AG20443 (cell line): ENCODE results near the gene ALDH2.
"Not testable (repeated sequence)": the region's sequence is repeated elsewhere in the genome, so short reads cannot be mapped to it uniquely, and the experiment has no call there.

Experiments
- DNase-seq: peaks from one replicate; pipeline ENCODE4 v3.0.0; 2012; ENCODE audit warnings: low spot score, mixed read lengths

The ALDH2 gene

GRCh38 chr12:111789779-111790178 lies 23.0 kb downstream of the ALDH2 start:
- DNase-seq = no peak

DNA sequence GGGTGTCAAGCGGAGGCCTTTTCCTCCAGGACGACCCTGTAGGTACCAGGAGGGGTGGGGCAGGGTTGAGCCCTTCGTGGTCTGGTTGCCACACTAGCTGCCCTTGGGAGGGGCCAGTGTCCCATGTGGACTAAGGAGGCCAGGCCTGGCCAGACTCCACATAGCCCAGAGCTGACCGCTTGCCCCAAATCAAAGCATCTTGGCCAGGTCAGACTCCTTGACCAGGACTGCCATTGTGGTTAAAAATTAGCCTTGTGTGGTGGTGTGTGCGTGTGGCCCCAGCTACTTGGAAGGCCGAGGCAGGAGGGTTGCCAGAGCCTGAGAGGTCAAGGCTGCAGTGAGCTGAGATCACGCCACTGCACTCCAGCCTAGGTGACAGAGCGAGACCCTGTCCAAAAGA lies 24.8 kb downstream of the ALDH2 start:
- DNase-seq = no peak

DNA sequence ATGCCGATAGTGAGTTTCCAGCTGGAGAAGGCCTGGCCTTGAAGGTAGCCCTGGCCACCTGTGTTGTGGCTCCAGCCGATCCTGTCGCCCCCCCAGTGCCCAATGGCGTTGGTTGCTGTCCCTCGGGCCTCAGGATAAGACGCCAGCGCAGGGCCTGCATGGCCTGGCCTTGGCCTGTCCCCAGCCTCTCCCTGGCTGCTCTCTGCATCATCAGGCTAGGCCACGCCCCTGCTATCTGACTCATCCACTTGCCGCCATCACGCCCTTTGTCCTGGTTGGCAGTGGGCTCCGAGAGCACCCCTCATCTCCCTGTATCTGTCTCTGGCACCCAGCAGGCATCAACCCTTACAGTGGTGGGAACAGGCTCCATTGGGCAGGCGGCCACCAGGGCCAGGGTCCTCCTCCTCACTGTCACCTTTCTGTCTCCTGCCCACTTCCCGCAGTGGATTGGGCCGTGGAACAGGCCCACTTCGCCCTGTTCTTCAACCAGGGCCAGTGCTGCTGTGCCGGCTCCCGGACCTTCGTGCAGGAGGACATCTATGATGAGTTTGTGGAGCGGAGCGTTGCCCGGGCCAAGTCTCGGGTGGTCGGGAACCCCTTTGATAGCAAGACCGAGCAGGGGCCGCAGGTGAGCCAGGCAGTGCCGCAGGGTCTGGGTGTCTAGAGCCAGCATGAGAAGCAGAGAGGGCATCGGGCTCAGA lies 25.6 kb downstream of the ALDH2 start:
- DNase-seq = peak; percentile 56

- no peak for DNase-seq
Measured at GRCh38 chr12:111792856-111793235, 26.1 kb downstream of the ALDH2 start.

GRCh38 chr12:111798182-111798581 lies 31.4 kb downstream of the ALDH2 start:
- no peak for DNase-seq

- DNase-seq = no peak
Measured at GRCh38 chr12:111799758-111800157, 33.0 kb downstream of the ALDH2 start.

- DNase-seq = no peak
Measured at GRCh38 chr12:111803038-111803626, 36.4 kb downstream of the ALDH2 start.

GRCh38 chr12:111803851-111804250 lies 37.1 kb downstream of the ALDH2 start:
- DNase-seq = no peak

- no peak for DNase-seq
Measured at GRCh38 chr12:111806304-111806703, 39.6 kb downstream of the ALDH2 start.

DNA sequence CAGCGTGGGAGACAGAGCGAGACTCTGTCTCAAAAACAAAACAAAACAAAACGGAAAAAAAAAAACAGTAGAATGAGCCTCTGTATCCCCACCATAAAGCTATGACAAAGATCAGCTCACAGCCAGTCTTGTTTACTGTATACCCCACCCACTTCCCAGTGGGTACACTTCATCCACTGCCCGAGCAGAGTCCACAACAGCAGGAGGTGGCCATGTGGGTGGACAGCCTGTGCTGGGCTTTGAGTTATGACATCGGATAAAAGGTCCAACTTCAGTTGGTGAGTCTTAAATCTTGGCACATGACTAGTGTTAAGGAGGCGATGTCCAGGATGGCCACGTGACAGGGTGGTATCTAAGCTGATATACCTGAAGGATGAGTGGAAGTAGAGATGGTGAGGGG lies 40.5 kb downstream of the ALDH2 start:
- no peak for DNase-seq

- DNase-seq = peak; percentile 93
Measured at GRCh38 chr12:111812881-111813741, 46.4 kb downstream of the ALDH2 start.

GRCh38 chr12:111816065-111816615 lies 49.4 kb downstream of the ALDH2 start:
- DNase-seq = no peak

- not testable (repeated sequence) for DNase-seq
Measured at GRCh38 chr12:111816898-111817297, 50.2 kb downstream of the ALDH2 start.

DNA sequence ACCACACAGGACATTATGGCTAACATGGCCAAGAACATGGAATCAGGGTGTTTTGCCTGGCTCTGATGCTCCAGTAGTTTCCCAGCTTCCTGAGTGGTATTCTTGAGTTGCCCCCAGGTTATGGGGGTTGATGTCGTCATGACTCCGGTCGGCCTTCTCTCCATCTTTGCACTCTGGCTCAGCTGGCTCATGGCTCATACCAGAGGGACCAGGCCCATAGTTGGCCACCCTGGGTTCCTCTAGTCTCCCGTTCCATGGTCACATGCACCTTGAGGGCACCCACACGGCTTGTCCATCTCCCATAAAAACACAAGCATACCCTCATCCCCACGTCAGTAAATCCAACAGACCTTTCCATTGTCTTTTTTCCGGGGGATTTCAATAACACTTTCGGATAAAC lies 51.6 kb downstream of the ALDH2 start:
- DNase-seq = no peak

- DNase-seq = no peak
Measured at GRCh38 chr12:111819191-111820158, 52.7 kb downstream of the ALDH2 start.

DNA sequence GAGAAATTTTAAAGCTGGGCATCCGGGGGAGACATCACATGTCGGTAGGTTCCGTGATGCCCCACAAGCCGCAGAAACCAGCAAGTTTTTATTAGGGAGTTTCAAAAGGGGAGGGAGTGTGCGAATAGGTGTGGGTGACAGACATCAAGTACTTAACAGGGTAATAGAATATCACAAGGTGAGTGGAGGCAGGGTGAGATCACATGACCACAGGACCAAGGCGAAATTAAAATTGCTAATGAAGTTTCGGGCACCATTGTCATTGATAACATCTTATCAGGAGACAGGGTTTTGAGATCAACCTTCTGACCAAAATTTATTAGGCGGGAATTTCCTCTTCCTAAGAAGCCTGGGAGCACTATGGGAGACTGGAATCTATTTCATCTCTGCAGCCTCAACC lies 54.1 kb downstream of the ALDH2 start:
- not testable (repeated sequence) for DNase-seq

GRCh38 chr12:111822886-111823285 lies 56.2 kb downstream of the ALDH2 start:
- DNase-seq = no peak

GRCh38 chr12:111823891-111824290 lies 57.2 kb downstream of the ALDH2 start:
- no peak for DNase-seq

GRCh38 chr12:111824312-111824711 lies 57.6 kb downstream of the ALDH2 start:
- DNase-seq = not testable (repeated sequence)

GRCh38 chr12:111825509-111825908 lies 58.8 kb downstream of the ALDH2 start:
- DNase-seq = no peak

GRCh38 chr12:111826316-111826715 lies 59.6 kb downstream of the ALDH2 start:
- DNase-seq = no peak

- DNase-seq = no peak
Measured at GRCh38 chr12:111826992-111827391, 60.3 kb downstream of the ALDH2 start.
